Ovary (tissue), 9 donors: Measurements from ENCODE around the gene LRRC56. TPM values are rescaled to one million over a fixed set of nuclear protein-coding genes. Genes with fewer than 3 reads are reported as not detected.

Experiments
- DNase-seq, 5 donors: peaks; one replicate each; pipeline ENCODE4 v3.0.0-alpha.2; 2019 to 2020
- H3K27ac ChIP-seq, 2 donors: fragments of 200-600 bp; one replicate each; pipeline versions ENCODE4 v1.5.1 to v1.8.0; 2019 to 2022
- H3K27me3 ChIP-seq: fragments of 200-600 bp; one replicate; pipeline ENCODE4 v1.8.0; 2022
- H3K36me3 ChIP-seq: fragments of 200-600 bp; sonication (generic); one replicate; pipeline ENCODE4 v1.5.1; 2019
- H3K4me1 ChIP-seq: one replicate; pipeline ENCODE4 v1.8.1; 2013; ENCODE audit warnings: mild to moderate bottlenecking, moderate library complexity; ENCODE audit not compliant: insufficient read depth
- H3K4me3 ChIP-seq: fragments of 200-600 bp; sonication (generic); one replicate; pipeline ENCODE4 v1.5.1; 2017
- H3K9me3 ChIP-seq, 2 donors: fragments of 200-600 bp in 1 of 2; sonication (generic) in 1 of 2; one replicate each; pipeline versions ENCODE4 v1.5.1 to v1.8.1; 2013 to 2019; ENCODE audit warnings: mild to moderate bottlenecking in 1 of 2, moderate library complexity in 1 of 2
- EP300 ChIP-seq: sonication (generic); formaldehyde crosslinking; IDR thresholded peaks from one replicate; pipeline ENCODE4 v1.6.1; 2017; ENCODE audit warnings: antibody characterized with exemption
- POLR2A ChIP-seq: fragments of 450-650 bp; IDR thresholded peaks from one replicate; pipeline ENCODE4 v1.6.1; 2017; ENCODE audit warnings: antibody characterized with exemption, mild to moderate bottlenecking, moderate library complexity
- WGBS, 3 donors: extraction: QIAGEN DNeasy Blood & Tissue Kit in 1 of 3; methylation state at CpG; one replicate each; pipeline versions ENCODE4 v1.1.5 to v1.1.7; 2013 to 2017; 5-methylcytosine and 5-hydroxymethylcytosine counted together
- intact Hi-C, 4 donors: fragments of 100-400 bp; cut with DNase I; formaldehyde crosslinking; loops; one replicate each; pipeline versions ENCODE4 v1.11.0 to v1.15.1; 2022 to 2023
- polyA plus RNA-seq, 2 donors: library from polyadenylated mRNA; stranded (reverse); fragments of 200-250 nt in 1 of 2; fragments of 350-450 nt in 1 of 2; fragmentation: Illumina TruSeq in 1 of 2; extraction: RNeasy Lipid Tissue Mini Kit (QIAGEN cat#74804) in 1 of 2; gene quantifications; one replicate each; pipeline ENCODE4 v1.2.3, GENCODE V29; 2013 to 2014
- total RNA-seq, 7 donors: library from RNA; depleted of rRNA in 2 of 7; stranded (reverse); fragments of >200 nt in 2 of 7; fragmentation: NEBNext Ultra II Directional in 3 of 7; extraction: Animal tissue kit (Norgen Biotek cat#: 25700) in 3 of 7; gene quantifications; one replicate each; pipeline versions ENCODE4 v1.1.0 to v1.2.4, GENCODE V29; 2016 to 2023
- TF ChIP-seq, protein P1 (sequence below), 3 donors: fragments of 450-650 bp in 2 of 3; fragments of 200-600 bp in 1 of 3; IDR thresholded peaks; one replicate each; pipeline versions ENCODE4 v1.5.1 to v1.8.0; 2016 to 2022; ENCODE audit warnings: antibody characterized with exemption in 3 of 3, mild to moderate bottlenecking in 1 of 3
- donor health status: DM: no; HTN: no; CAD: no; lungs with moderate emphysema.
- donor health status: DM: no; HTN: no; CAD: no.
- donor health status: Bipolar disorder and iron deficiency.
- donor health status: DM: yes; HTN: yes; CAD: no.
- donor health status: DM: no; HTN: no; CAD: no.
- donor health status: DM: yes; HTN: yes; CAD: no.

LRRC56 gene
- total and polyA plus RNA-seq, 9 donors = 0.60 to 6.2 (median 2.0) TPM; not detected in 1

DNA sequence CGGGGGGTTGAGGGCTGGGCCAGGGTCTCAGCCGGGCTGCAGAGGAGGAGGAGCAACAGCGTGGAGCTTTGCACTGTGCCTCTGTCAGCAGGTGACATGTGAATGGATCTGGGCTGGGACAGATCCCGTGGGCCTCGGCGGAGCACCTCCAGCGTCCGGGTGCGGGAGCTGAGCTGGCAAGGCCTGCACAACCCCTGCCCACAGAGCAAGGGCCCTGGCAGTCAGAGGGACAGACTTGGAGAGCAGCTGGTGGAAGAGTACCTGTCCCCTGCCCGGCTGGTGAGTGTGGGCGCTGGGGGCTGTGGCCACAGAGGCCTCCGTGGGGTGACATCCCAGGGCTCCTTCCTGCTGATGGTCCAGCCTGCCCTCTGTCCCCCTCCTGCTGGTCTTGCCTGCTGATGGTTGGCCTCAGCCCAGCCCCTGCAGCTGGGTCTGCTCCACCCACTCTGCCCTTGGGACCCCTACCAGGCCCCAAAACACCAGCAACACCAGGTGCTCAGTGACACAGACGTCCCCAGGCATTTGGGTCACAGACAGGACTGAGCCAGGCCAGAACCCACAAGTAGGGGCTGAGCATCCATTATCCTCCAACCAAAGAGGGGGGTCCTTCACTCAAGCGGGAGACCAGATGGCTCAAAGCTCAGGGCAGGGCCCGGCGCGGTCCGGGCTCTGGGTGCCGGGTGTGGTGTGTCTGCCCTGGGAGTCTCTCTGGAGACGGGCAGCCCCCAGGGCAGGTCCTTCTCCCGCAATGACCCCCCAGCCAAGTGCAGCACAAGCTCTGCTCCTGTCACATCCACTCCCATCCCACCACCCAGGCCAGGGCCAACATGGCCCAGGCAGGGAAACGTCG, 3.5 kb downstream of the LRRC56 start:
- DNase-seq = peak in 3 of 5 donors; percentile 17 to 40 (median 22)

DNA sequence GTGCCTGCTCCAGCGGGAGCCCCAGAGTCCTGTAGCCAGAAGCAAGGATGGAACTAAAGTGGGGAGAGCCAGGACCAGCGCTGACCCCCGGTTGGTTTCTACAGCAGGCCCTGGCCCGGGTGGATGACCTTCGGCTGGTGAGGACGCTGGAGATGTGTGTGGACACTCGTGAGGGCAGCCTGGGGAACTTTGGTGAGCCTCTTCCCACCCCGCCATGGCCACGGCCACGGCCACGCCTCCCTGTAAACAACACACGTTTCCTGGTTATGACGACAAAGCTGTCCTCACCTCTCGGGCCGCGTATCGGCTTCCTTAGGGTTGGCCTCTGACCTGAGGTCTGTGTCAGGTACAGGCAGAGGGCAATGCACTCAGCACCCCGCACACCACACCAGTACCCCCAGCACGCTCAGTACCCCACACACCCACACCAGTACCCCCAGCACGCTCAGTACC, 4.1 kb downstream of the LRRC56 start:
- Histone ChIP-seq H3K4me3 (no peak overlapping the region), H3K27me3 (no peaks in the 10 kb centered on the region), H3K36me3 (no peaks in the 10 kb centered on the region), H3K27ac (no peak overlapping the region), H3K4me1 (peaks cover 10% of the 10 kb centered on the region), H3K9me3 (no peaks in the 10 kb centered on the region)
- intact Hi-C loops = no loop called here
- WGBS, 3 donors = 90 to 93% (median 92%) methylated on average over 20 of the region's 20 CpGs
- DNase-seq = peak in 1 of 5 donors; percentile 38
- TF ChIP-seq, protein P1, sequence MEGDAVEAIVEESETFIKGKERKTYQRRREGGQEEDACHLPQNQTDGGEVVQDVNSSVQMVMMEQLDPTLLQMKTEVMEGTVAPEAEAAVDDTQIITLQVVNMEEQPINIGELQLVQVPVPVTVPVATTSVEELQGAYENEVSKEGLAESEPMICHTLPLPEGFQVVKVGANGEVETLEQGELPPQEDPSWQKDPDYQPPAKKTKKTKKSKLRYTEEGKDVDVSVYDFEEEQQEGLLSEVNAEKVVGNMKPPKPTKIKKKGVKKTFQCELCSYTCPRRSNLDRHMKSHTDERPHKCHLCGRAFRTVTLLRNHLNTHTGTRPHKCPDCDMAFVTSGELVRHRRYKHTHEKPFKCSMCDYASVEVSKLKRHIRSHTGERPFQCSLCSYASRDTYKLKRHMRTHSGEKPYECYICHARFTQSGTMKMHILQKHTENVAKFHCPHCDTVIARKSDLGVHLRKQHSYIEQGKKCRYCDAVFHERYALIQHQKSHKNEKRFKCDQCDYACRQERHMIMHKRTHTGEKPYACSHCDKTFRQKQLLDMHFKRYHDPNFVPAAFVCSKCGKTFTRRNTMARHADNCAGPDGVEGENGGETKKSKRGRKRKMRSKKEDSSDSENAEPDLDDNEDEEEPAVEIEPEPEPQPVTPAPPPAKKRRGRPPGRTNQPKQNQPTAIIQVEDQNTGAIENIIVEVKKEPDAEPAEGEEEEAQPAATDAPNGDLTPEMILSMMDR (IDR thresholded peaks at IDR 0.05) = no peak
- TF ChIP-seq EP300 = no peak
- no peak for TF ChIP-seq POLR2A

More for the DNA sequence above, 3.5 kb downstream of the LRRC56 start:
- Histone ChIP-seq H3K4me1 (peaks cover 10% of the 10 kb centered on the region), H3K36me3 (no peaks in the 10 kb centered on the region), H3K4me3 (no peak overlapping the region), H3K27me3 (no peaks in the 10 kb centered on the region), H3K9me3 (no peaks in the 10 kb centered on the region), H3K27ac (no peak overlapping the region)
- intact Hi-C loops = no loop called here
- WGBS, 3 donors = 85 to 87% (median 85%) methylated on average over 22 to 23 of the region's 23 CpGs
- no peak for TF ChIP-seq POLR2A
- TF ChIP-seq EP300 = no peak
- TF ChIP-seq, protein P1 (IDR thresholded peaks at IDR 0.05) = no peak

DNA sequence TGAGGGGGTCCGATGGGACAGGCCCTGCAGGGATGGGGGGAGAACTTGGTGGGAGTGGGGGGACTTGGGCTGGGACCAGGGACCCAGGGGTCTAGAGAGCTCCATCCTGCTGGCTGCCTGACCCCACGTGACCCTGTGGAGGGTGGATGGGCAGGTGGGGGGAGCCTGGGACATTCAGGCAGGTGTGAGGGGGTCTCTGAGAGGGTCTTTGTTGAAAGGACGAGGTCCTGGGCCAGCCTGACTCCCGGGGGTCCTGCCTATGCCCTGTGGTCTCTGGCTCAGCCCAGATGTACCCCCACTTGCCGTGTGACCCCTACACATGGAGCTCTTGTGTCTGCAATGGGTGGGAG, 7.5 kb downstream of the LRRC56 start:
- intact Hi-C loops = no loop called here
- 79 to 84% (median 81%) methylated on average over 5 of the region's 5 CpGs for WGBS, 3 donors
- H3K9me3 ChIP-seq = no peaks in the 10 kb centered on the region
- H3K4me1 ChIP-seq = no peaks in the 10 kb centered on the region
- H3K27me3 ChIP-seq = no peaks in the 10 kb centered on the region
- no peak overlapping the region for H3K27ac ChIP-seq
- DNase-seq = no peak
- no peaks in the 10 kb centered on the region for H3K36me3 ChIP-seq
- no peak for TF ChIP-seq POLR2A
- TF ChIP-seq, protein P1 (IDR thresholded peaks at IDR 0.05) = no peak
- no peak for TF ChIP-seq EP300
- no peak overlapping the region for H3K4me3 ChIP-seq

GRCh38 chr11:545171-545570, 7.8 kb downstream of the LRRC56 start:
- H3K4me3 ChIP-seq = no peak overlapping the region
- no peak overlapping the region for H3K27ac ChIP-seq
- TF ChIP-seq, protein P1 (IDR thresholded peaks at IDR 0.05) = no peak
- TF ChIP-seq EP300 (no peak), POLR2A (no peak)
- peak in 1 of 5 donors; percentile 15 for DNase-seq
- intact Hi-C loops = no loop called here
- H3K4me1 ChIP-seq = no peaks in the 10 kb centered on the region
- H3K36me3 ChIP-seq = no peaks in the 10 kb centered on the region
- H3K9me3 ChIP-seq = no peaks in the 10 kb centered on the region
- no peaks in the 10 kb centered on the region for H3K27me3 ChIP-seq
- 79 to 90% (median 88%) methylated on average over 11 of the region's 11 CpGs for WGBS, 3 donors
